GM21786 (cell line): ENCODE results near the gene ITIH5.
"Not testable (repeated sequence)": the region's sequence is repeated elsewhere in the genome, so short reads cannot be mapped to it uniquely, and the experiment has no call there.

ENCODE experiments used
- ATAC-seq: cut with Tn5 transposase; IDR thresholded peaks from one replicate; pipeline ENCODE4 v1.9.1; 2021; ENCODE audit not compliant: unreplicated experiment

The ITIH5 gene

GRCh38 chr10:7689591-7689990 lies 22.8 kb upstream of the ITIH5 start:
- no peak for ATAC-seq

- ATAC-seq: peak; percentile 95
Measured at GRCh38 chr10:7687228-7687907, 20.6 kb upstream of the ITIH5 start.

GRCh38 chr10:7686351-7687171 lies 19.8 kb upstream of the ITIH5 start:
- ATAC-seq: no peak

GRCh38 chr10:7680078-7680477 lies 13.3 kb upstream of the ITIH5 start:
- ATAC-seq: not testable (repeated sequence)

- no peak for ATAC-seq
Measured at GRCh38 chr10:7679256-7679655, 12.5 kb upstream of the ITIH5 start.

- no peak for ATAC-seq
Measured at GRCh38 chr10:7672341-7673134, 5.8 kb upstream of the ITIH5 start.

GRCh38 chr10:7670157-7670556 lies 3.4 kb upstream of the ITIH5 start:
- no peak for ATAC-seq

- ATAC-seq: no peak
Measured at GRCh38 chr10:7667262-7668141, 736 bp upstream of the ITIH5 start.

GRCh38 chr10:7665767-7666166 lies 999 bp downstream of the ITIH5 start:
- no peak for ATAC-seq

- ATAC-seq: no peak
Measured at GRCh38 chr10:7664707-7665106, 2.1 kb downstream of the ITIH5 start.

- ATAC-seq: no peak
Measured at GRCh38 chr10:7662522-7662921, 4.2 kb downstream of the ITIH5 start.

- ATAC-seq: no peak
Measured at GRCh38 chr10:7659560-7659959, 7.2 kb downstream of the ITIH5 start.

- no peak for ATAC-seq
Measured at GRCh38 chr10:7657552-7657951, 9.2 kb downstream of the ITIH5 start.

GRCh38 chr10:7657079-7657478 lies 9.7 kb downstream of the ITIH5 start:
- ATAC-seq: not testable (repeated sequence)

GRCh38 chr10:7651853-7652470 lies 14.8 kb downstream of the ITIH5 start:
- ATAC-seq: no peak

GRCh38 chr10:7649673-7650300 lies 17.0 kb downstream of the ITIH5 start:
- no peak for ATAC-seq

GRCh38 chr10:7647062-7647664 lies 19.6 kb downstream of the ITIH5 start:
- ATAC-seq: no peak

- no peak for ATAC-seq
Measured at GRCh38 chr10:7642491-7643011, 24.2 kb downstream of the ITIH5 start.
